ENCODE measurements around the gene PLEKHA7. TPM values are rescaled to one million over a fixed set of nuclear protein-coding genes. Genes with fewer than 3 reads are reported as not detected.

The PLEKHA7 gene
- polyA plus RNA-seq, 1 donor (not counting 4 experiments of a cell fraction or from before 2014, with no cell fraction given), result 1.4 TPM

DNA sequence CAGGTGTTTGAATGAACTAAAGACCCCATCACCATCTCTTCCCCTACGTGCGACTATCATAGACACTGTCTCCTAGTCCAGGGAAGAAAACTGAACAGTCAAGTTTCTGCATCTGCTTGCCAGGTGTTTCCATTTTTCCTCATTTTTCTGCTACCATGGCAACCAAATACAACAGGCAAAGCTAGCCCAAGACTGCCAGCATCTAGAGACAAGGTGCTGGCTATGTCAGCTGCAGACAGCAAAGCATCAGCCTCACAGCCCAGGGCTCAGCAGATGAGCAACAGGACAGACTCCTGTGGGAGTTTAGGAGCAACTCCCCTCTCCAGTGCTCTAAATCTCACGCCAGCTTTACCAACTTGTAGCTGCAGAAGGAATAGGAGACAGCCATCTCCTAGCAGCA, 151.5 kb downstream of the PLEKHA7 start:
- H2AFZ ChIP-seq (ENCODE audit: control insufficient read depth, low read length), result no peak overlapping the region
- no peak for DNase-seq (ENCODE audit: low read depth, low spot score)
- no peaks in the 10 kb centered on the region for H3K36me3 ChIP-seq (ENCODE audit: control insufficient read depth in 2 of 2, extremely low read depth in 1 of 2, insufficient read depth in 2 of 2, low read length in 2 of 2)
- dilution Hi-C loops (cut with MboI; ENCODE audit: extremely low pct_ligation_motif_present, low sequenced_read_pairs), result no loop called here
- FAIRE-seq, result no peak
- no peak overlapping the region for H3K4me2 ChIP-seq (ENCODE audit: control insufficient read depth, extremely low read depth, insufficient read depth, low read depth, low read length)
- H3K9me1 ChIP-seq (ENCODE audit: control insufficient read depth, extremely low read depth, insufficient read depth, low read length), result no peaks in the 10 kb centered on the region
- no peaks in the 10 kb centered on the region for H3K27me3 ChIP-seq (ENCODE audit: control insufficient read depth, extremely low read depth, insufficient read depth, low read length)
- no peak overlapping the region for H3K27ac ChIP-seq (ENCODE audit: control insufficient read depth, insufficient read depth, low read length)
- H3K9ac ChIP-seq (ENCODE audit: control insufficient read depth, extremely low read depth, insufficient read depth, low read length), result no peak overlapping the region
- H3K79me2 ChIP-seq (ENCODE audit: control insufficient read depth, insufficient read depth, low read length), result no peaks in the 10 kb centered on the region
- H3K4me1 ChIP-seq (ENCODE audit: control insufficient read depth, extremely low read depth, insufficient read depth, low read length), result no peaks in the 10 kb centered on the region
- TF ChIP-seq CTCF (optimal IDR thresholded peaks at IDR 0.05 in 1 of 3, IDR thresholded peaks at IDR 0.05 in 1 of 3, conservative IDR thresholded peaks at IDR 0.05 in 1 of 3; ENCODE audit: extremely low read depth in 1 of 3, insufficient read depth in 2 of 3, low read length in 3 of 3) (no peak), EZH2 (IDR thresholded peaks at IDR 0.05; ENCODE audit: low read length) (peak; percentile 17)
- H3K9me3 ChIP-seq (ENCODE audit: control insufficient read depth, low read depth, low read length), result no peaks in the 10 kb centered on the region
- H3K4me3 ChIP-seq (ENCODE audit: control insufficient read depth in 2 of 3, extremely low read depth in 1 of 3, insufficient read depth in 2 of 3, low read depth in 1 of 3, low read length in 3 of 3), result no peak overlapping the region
- H4K20me1 ChIP-seq (ENCODE audit: control insufficient read depth, extremely low read depth, insufficient read depth, low read length), result no peaks in the 10 kb centered on the region

GRCh38 chr11:16861862-16862261, 152.4 kb downstream of the PLEKHA7 start:
- Histone ChIP-seq H3K4me1 (ENCODE audit: control insufficient read depth, extremely low read depth, insufficient read depth, low read length) (no peaks in the 10 kb centered on the region), H3K79me2 (ENCODE audit: control insufficient read depth, insufficient read depth, low read length) (no peaks in the 10 kb centered on the region), H3K4me2 (ENCODE audit: control insufficient read depth, extremely low read depth, insufficient read depth, low read depth, low read length) (no peak overlapping the region), H4K20me1 (ENCODE audit: control insufficient read depth, extremely low read depth, insufficient read depth, low read length) (no peaks in the 10 kb centered on the region), H3K9ac (ENCODE audit: control insufficient read depth, extremely low read depth, insufficient read depth, low read length) (no peak overlapping the region), H3K36me3 (ENCODE audit: control insufficient read depth in 2 of 2, extremely low read depth in 1 of 2, insufficient read depth in 2 of 2, low read length in 2 of 2) (no peaks in the 10 kb centered on the region), H3K27ac (ENCODE audit: control insufficient read depth, insufficient read depth, low read length) (no peak overlapping the region), H3K4me3 (ENCODE audit: control insufficient read depth in 2 of 3, extremely low read depth in 1 of 3, insufficient read depth in 2 of 3, low read depth in 1 of 3, low read length in 3 of 3) (no peak overlapping the region), H3K9me1 (ENCODE audit: control insufficient read depth, extremely low read depth, insufficient read depth, low read length) (no peaks in the 10 kb centered on the region), H3K27me3 (ENCODE audit: control insufficient read depth, extremely low read depth, insufficient read depth, low read length) (no peaks in the 10 kb centered on the region), H3K9me3 (ENCODE audit: control insufficient read depth, low read depth, low read length) (no peaks in the 10 kb centered on the region), H2AFZ (ENCODE audit: control insufficient read depth, low read length) (no peak overlapping the region)
- DNase-seq (ENCODE audit: low read depth, low spot score), result no peak
- FAIRE-seq, result no peak
- TF ChIP-seq CTCF (optimal IDR thresholded peaks at IDR 0.05 in 1 of 3, IDR thresholded peaks at IDR 0.05 in 1 of 3, conservative IDR thresholded peaks at IDR 0.05 in 1 of 3; ENCODE audit: extremely low read depth in 1 of 3, insufficient read depth in 2 of 3, low read length in 3 of 3) (no peak), EZH2 (IDR thresholded peaks at IDR 0.05; ENCODE audit: low read length) (no peak)
- dilution Hi-C loops (cut with MboI; ENCODE audit: extremely low pct_ligation_motif_present, low sequenced_read_pairs), result no loop called here

All from keratinocyte (primary cell).